ENCODE measurements around the gene TRIML2.

- TF ChIP-seq EP300 (IDR thresholded peaks at IDR 0.05; ENCODE audit: borderline replicate concordance in 1 of 2, low read depth in 1 of 2, low read length in 1 of 2) (no peak), SIN3A (IDR thresholded peaks at IDR 0.05; ENCODE audit: borderline replicate concordance, low read depth, low read length) (no peak), POLR2AphosphoS5 (IDR thresholded peaks at IDR 0.05; ENCODE audit: low read depth, low read length) (no peak), GATA2 (CRISPR knock-in tag; IDR thresholded peaks at IDR 0.05) (no peak), EZH2phosphoT487 (IDR thresholded peaks at IDR 0.05; ENCODE audit: borderline replicate concordance, low read depth) (no peak), REST (IDR thresholded peaks at IDR 0.05; ENCODE audit: low read depth, low read length) (no peak), RAD21 (IDR thresholded peaks at IDR 0.05; ENCODE audit: low read length) (no peak), TEAD4 (IDR thresholded peaks at IDR 0.05; ENCODE audit: borderline replicate concordance, insufficient read depth) (no peak)
- TF ChIP-seq, protein P1, sequence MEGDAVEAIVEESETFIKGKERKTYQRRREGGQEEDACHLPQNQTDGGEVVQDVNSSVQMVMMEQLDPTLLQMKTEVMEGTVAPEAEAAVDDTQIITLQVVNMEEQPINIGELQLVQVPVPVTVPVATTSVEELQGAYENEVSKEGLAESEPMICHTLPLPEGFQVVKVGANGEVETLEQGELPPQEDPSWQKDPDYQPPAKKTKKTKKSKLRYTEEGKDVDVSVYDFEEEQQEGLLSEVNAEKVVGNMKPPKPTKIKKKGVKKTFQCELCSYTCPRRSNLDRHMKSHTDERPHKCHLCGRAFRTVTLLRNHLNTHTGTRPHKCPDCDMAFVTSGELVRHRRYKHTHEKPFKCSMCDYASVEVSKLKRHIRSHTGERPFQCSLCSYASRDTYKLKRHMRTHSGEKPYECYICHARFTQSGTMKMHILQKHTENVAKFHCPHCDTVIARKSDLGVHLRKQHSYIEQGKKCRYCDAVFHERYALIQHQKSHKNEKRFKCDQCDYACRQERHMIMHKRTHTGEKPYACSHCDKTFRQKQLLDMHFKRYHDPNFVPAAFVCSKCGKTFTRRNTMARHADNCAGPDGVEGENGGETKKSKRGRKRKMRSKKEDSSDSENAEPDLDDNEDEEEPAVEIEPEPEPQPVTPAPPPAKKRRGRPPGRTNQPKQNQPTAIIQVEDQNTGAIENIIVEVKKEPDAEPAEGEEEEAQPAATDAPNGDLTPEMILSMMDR (IDR thresholded peaks at IDR 0.05), result no peak
- TF ChIP-seq, protein P2, sequence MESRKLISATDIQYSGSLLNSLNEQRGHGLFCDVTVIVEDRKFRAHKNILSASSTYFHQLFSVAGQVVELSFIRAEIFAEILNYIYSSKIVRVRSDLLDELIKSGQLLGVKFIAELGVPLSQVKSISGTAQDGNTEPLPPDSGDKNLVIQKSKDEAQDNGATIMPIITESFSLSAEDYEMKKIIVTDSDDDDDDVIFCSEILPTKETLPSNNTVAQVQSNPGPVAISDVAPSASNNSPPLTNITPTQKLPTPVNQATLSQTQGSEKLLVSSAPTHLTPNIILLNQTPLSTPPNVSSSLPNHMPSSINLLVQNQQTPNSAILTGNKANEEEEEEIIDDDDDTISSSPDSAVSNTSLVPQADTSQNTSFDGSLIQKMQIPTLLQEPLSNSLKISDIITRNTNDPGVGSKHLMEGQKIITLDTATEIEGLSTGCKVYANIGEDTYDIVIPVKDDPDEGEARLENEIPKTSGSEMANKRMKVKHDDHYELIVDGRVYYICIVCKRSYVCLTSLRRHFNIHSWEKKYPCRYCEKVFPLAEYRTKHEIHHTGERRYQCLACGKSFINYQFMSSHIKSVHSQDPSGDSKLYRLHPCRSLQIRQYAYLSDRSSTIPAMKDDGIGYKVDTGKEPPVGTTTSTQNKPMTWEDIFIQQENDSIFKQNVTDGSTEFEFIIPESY (IDR thresholded peaks at IDR 0.05; ENCODE audit: borderline replicate concordance, low read depth), result no peak
Measured at GRCh38 chr4:188111955-188112354, 2.6 kb upstream of the TRIML2 start.
